HepG2 (cell line): ENCODE results near the gene ATG13.

Experiments
- BCL6 ChIP-seq: IDR thresholded peaks from 2 replicates; pipeline ENCODE4 v1.6.1; 2016; ENCODE audit warnings: missing genetic modification reagents, missing compliant biosample characterization
- CERS6 ChIP-seq: sonication (generic); formaldehyde crosslinking; IDR thresholded peaks from 2 replicates; pipeline ENCODE4 v1.5.0; 2020; ENCODE audit warnings: missing genetic modification reagents
- CTCF ChIP-seq: sonication (generic); formaldehyde crosslinking; IDR thresholded peaks from 2 replicates; pipeline ENCODE4 v1.5.0; 2020; ENCODE audit warnings: mild to moderate bottlenecking, missing genetic modification reagents, moderate library complexity
- FOXA1 ChIP-seq, 2 experiments: fragments of 450-650 bp in 1 of 2; sonication (generic) in 1 of 2; formaldehyde crosslinking in 1 of 2; IDR thresholded peaks; 2 replicates each; pipeline versions ENCODE4 v1.4.0 to v1.6.1; 2016 to 2020; ENCODE audit warnings: missing genetic modification reagents in 1 of 2
- FOXJ3 ChIP-seq: sonication (generic); formaldehyde crosslinking; IDR thresholded peaks from 2 replicates; pipeline ENCODE4 v1.4.0; 2020; ENCODE audit warnings: missing genetic modification reagents, mild to moderate bottlenecking, borderline replicate concordance
- FOXP1 ChIP-seq, 2 experiments: fragments of 450-650 bp in 1 of 2; IDR thresholded peaks; 2 replicates each; pipeline ENCODE4 v1.6.1; 2017 to 2018; ENCODE audit warnings: antibody characterized with exemption in 1 of 2
- HNF1A ChIP-seq, 2 experiments: sonication (generic) in 1 of 2; formaldehyde crosslinking in 1 of 2; IDR thresholded peaks; 2 replicates each; pipeline versions ENCODE4 v1.4.0 to v1.6.1; 2016 to 2020; ENCODE audit warnings: borderline replicate concordance in 1 of 2, low read depth in 1 of 2, mild to moderate bottlenecking in 1 of 2, missing genetic modification reagents in 1 of 2
- IRF2 ChIP-seq: IDR thresholded peaks from 2 replicates; pipeline ENCODE4 v1.6.1; 2018; ENCODE audit warnings: missing genetic modification reagents, missing compliant biosample characterization
- POGK ChIP-seq: sonication (generic); formaldehyde crosslinking; conservative IDR thresholded peaks from 2 replicates; pipeline ENCODE4 v1.8.0; 2022; ENCODE audit warnings: mild to moderate bottlenecking, moderate library complexity, missing genetic modification reagents
- POLR2A ChIP-seq, 2 experiments: IDR thresholded peaks; 2 replicates each; pipeline ENCODE4 v1.6.1; 2011; ENCODE audit warnings: low read depth in 2 of 2, low read length in 2 of 2, mild to moderate bottlenecking in 1 of 2, moderate library complexity in 1 of 2; ENCODE audit not compliant: insufficient read depth in 1 of 2
- SRSF1 ChIP-seq: fragments of 200-400 bp; formaldehyde crosslinking; optimal IDR thresholded peaks from 2 replicates; pipeline ENCODE3; 2017; ENCODE audit warnings: mild to moderate bottlenecking, low read depth, low read length, moderate library complexity
- TCF7L2 ChIP-seq: IDR thresholded peaks from 2 replicates; pipeline ENCODE4 v1.6.1; 2011; ENCODE audit warnings: mild to moderate bottlenecking, low read depth, low read length, moderate library complexity
- ZNF281 ChIP-seq: sonication (generic); formaldehyde crosslinking; IDR thresholded peaks from 2 replicates; pipeline ENCODE4 v1.4.0; 2020; ENCODE audit warnings: missing genetic modification reagents, borderline replicate concordance
- ZNF3 ChIP-seq: IDR thresholded peaks from 2 replicates; pipeline ENCODE4 v1.7.0; 2017; ENCODE audit warnings: inconsistent platforms

- TF ChIP-seq CERS6 (CRISPR knock-in tag) (no peak), BCL6 (CRISPR knock-in tag) (peak; percentile 77), CTCF (CRISPR knock-in tag) (peak; percentile 50), FOXP1 (IDR thresholded peaks at IDR 0.05) (no peak), FOXP1 (CRISPR knock-in tag; IDR thresholded peaks at IDR 0.05) (peak; percentile 90), POLR2A (IDR thresholded peaks at IDR 0.05; ENCODE audit: insufficient read depth in 1 of 2, low read depth in 2 of 2, low read length in 2 of 2) (peak; percentile 56 to 58), SRSF1 (no peak), HNF1A (IDR thresholded peaks at IDR 0.05; ENCODE audit: low read depth) (peak; percentile 92), HNF1A (CRISPR knock-in tag; IDR thresholded peaks at IDR 0.05; ENCODE audit: borderline replicate concordance) (peak; percentile 97), TCF7L2 (no peak), ZNF281 (CRISPR knock-in tag) (peak; percentile 99), ZNF3 (CRISPR knock-in tag) (no peak), IRF2 (CRISPR knock-in tag) (peak; percentile 80), POGK (CRISPR knock-in tag) (peak; percentile 75), FOXA1 (IDR thresholded peaks at IDR 0.05) (peak; percentile 65), FOXA1 (CRISPR knock-in tag; IDR thresholded peaks at IDR 0.05) (peak; percentile 97), FOXJ3 (CRISPR knock-in tag) (peak; percentile 34; the same call in 1 of the 2 replicates)
These were observed 101.0 kb downstream of the ATG13 start for GRCh38 chr11:46718155-46719019.
